Eye (tissue), 1 donor: ENCODE data around the gene CLASP1.
"Not testable (repeated sequence)": the region's sequence is repeated elsewhere in the genome, so short reads cannot be mapped to it uniquely, and the experiment has no call there.

Source experiments
- DNase-seq: peaks from one replicate; pipeline ENCODE4 v3.0.0-alpha.2; 2015

The CLASP1 gene

GRCh38 chr2:121649149-121649595, at the start of gene CLASP1:
Gene CLASP1, minus strand, starts transcription at chr2:121649462. Its CDS starts 43,567 bp downstream, at chr2:121605895.
- no peak for DNase-seq

DNA sequence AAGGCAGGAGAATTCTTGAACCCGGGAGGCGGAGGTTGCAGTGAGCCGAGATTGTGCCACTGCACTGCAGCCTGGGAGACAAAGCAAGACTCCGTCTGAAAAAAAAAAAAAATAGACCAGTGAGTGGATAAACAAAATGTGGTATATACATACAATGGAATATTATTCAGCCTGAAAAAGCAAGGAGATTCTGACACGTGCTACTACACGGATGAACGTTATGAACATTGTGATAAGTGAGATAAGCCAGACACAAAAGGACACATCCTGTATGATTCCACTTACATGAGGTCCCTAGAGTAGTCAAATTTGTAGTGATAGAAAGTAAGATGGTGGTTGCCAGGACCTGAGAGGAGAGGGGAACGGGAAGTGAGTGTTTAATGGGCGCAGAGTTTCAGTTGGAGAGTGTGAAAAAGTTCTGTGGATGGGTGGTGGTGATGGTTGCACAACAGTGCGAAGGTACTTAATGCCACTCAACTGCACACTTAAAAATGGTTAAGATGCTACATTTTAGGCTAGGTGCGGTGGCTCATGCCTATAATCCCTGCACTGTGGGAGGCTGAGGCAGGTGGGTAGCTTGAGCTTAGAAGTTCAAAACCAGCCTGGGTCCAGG, 49.2 kb upstream of the CLASP1 start:
- DNase-seq = no peak

DNA sequence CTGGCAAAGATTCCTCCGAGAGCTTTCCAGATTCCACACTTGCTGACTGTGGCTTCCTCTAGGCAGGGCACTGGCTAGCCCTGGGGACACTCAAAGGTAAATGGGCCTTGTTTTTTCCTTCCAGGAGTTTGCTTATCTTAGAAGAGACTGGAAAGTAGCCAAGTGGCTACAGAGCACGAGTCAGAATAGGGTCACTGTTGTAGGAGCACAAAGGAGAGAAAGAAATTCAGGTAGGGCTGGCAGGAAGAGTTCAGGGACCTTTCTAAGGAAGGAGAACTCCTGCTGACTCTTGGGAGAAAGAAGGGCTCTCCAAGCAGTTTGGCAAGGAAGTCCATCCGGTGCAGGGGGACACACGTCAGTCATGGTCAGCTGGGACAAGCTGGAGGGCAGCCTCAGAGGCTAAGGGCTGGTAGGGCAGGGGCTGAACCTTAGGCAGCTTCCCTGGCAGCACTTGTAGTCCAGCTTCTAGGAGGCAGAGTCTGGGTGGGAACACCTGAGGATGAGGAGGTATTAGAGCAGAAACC, 47.9 kb upstream of the CLASP1 start:
- DNase-seq = no peak

DNA sequence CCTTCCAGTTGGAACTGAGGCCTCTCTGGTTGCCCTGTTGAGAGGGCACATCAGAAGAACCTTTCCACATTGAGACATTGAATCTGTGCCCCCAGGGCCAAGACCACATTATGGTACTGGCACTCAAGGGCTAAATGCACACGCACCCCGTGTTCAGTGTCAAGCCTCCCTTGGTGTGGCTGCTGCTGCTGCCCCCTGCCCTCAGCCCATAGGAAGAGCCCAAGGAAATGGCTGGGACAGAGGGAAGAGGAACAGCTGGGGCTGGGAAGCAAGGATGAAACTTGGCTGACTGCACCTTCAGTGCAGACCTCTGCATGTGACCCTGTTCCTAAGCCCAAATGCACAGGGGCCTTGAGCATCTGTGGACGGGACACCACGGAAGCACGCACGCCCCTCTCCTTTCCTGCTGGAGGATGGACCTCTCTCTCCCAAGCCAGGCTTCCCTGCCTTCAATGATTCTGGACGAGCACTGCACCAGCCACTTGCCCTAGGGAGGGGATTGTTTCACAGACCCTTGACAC, 47.2 kb upstream of the CLASP1 start:
- no peak for DNase-seq

- no peak for DNase-seq
Measured at GRCh38 chr2:121695171-121695451, 45.8 kb upstream of the CLASP1 start.

- DNase-seq = no peak
Measured at GRCh38 chr2:121694398-121695170, 45.3 kb upstream of the CLASP1 start.

DNA sequence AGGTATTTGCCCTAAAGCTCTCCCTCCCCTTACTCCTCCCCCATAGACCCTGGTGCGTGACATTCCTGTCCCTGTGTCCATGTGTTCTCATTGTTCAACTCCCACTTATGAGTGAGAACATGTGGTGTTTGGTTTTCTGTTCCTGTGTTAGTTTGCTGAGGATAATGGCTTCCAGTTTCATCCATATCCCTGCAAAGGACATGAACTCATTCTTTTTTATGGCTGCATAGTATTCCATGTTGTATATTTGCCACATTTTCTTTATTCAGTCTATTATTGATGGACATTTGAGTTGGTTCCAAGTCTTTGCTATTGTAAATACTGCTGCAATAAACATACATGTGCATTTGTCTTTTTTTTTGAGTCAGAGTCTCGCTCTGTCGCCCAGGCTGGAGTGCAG, 41.3 kb upstream of the CLASP1 start:
- not testable (repeated sequence) for DNase-seq

DNA sequence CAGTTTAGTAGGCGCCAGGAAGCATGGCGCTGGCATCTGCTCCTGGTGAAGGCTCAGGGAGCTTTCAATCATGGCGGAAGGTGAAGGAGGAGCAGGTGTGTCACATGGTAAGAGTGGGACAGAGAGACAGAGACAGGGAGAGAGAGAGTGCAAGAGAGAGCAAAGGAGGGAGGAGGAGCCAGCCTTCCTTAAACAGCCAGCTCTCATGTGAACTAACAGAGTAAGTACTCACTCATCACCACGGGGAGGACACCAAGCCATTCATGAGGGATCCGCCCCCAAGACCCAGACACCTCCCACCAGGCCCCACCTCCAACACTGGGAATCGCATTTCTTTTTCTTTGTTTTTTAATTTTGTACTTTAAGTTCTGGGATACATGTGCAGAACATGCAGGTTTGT, 40.8 kb upstream of the CLASP1 start:
- no peak for DNase-seq

- DNase-seq = peak; percentile 57
Measured at GRCh38 chr2:121689356-121689755, 40.1 kb upstream of the CLASP1 start.

GRCh38 chr2:121688820-121689219, 39.6 kb upstream of the CLASP1 start:
- DNase-seq = no peak

GRCh38 chr2:121686902-121687301, 37.6 kb upstream of the CLASP1 start:
- no peak for DNase-seq

- DNase-seq = no peak
Measured at GRCh38 chr2:121686218-121686617, 37.0 kb upstream of the CLASP1 start.

GRCh38 chr2:121682396-121683298, 33.4 kb upstream of the CLASP1 start:
- no peak for DNase-seq

DNA sequence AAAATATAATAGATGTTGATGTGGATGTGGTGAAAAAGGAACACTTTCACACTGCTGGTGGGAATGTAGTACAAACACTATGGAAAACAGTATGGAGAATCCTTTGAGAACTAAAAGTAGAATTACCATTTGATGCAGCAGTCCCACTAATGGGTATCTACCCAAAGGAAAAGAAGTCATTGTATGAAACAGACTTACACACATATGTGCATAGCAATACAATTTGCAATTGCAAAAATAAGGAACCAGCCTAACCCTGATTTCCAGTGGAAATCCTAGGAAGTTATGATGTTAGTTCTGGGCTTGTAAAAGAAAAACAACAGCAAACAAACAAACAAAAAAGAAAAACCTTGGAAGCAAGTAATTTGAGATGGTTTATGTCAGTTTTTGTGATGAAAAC, 28.6 kb upstream of the CLASP1 start:
- DNase-seq = no peak

DNA sequence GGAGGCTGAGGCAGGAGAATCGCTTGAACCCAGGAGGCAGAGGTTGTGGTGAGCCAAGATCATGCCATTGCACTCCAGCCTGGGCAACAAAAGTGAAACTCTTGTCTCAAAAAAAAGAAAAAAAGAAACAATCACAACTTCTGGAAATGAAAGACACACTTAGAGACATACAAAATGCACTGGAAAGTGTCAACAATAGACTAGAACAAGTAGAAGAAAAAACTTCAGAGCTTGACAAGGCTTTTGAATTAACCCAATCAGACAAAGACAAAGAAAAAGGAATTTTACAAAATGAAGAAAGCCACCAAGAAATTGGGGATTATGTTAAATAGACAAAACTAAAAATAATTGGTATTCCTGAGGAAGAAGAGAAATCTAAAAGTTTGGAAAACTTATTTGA, 22.4 kb upstream of the CLASP1 start:
- DNase-seq = not testable (repeated sequence)

DNA sequence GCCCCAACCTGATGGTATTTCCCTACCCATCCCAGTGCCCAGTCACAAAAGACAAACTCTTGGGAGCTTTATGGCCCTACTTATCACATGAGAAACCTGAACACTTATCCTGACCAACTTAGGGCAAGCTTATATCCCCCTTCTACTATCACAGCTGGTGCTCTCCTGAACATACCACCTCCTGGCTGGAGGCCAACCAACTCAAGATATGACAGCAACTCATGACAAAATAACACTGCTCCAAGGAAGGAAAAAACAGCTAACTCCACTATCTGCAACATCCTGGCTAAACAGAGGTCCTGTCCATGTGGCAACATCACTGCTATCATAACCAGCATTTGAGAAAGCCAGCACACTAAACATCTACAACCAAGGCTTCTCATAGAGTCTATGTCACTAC, 20.9 kb upstream of the CLASP1 start:
- no peak for DNase-seq

DNA sequence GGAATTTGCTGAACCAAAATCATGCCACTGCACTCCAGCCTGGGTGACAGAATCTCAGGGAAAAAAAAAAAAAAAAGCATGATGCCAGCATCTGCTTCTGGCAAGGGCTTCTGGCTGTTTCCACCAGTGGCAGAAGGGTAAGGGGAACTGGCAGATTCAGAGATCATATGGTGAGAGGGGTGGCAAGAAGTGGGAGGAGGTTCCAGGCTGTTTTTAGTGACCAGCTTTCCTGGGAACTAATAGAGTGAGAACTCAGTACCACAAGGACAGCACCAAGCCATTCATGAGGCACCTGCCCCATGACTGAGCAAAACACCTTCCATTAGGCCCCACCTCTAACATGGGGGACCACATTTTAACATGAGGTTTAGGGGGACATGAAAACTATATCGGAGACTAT, 18.4 kb upstream of the CLASP1 start:
- DNase-seq = no peak

DNA sequence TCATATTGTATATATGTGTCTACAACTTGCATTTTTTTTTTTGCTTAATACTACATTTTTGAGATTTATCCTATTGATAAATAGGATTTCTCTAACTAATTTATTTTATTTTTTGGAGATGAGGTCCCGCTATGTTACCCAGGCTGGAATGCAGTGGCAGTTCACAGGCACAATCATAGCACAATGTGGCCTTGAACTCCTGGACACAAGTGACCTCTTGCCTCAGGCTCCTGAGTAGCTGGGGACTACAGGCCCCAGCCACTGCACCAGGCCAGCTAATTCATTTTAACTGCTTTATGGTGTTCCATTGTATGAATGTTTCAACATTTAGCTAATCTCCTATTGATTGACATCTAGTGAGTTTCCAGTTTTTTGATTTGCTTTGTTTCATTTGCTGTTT, 16.8 kb upstream of the CLASP1 start:
- DNase-seq = no peak

- DNase-seq = no peak
Measured at GRCh38 chr2:121665504-121665903, 16.2 kb upstream of the CLASP1 start.

GRCh38 chr2:121664713-121665112, 15.5 kb upstream of the CLASP1 start:
- no peak for DNase-seq

- no peak for DNase-seq
Measured at GRCh38 chr2:121664086-121664485, 14.8 kb upstream of the CLASP1 start.

DNA sequence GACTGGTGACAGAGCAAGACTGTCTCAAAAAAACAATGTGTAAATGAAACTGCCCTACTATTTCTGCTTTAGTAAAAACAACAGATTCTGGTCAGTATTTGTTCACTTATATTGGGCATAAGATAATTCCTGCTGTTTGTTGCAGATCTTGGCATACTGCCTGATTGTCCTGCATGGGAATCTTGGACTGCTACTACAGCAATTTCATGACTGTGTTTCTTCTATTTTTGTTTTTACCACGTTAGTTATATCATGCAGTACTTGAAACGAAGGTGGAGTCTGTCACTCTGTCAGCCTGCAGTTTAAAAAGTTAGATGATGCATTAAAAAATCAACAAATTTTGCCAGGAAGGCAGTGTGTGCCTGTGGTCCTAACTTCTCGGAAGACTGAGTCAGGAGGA, 14.2 kb upstream of the CLASP1 start:
- DNase-seq = no peak

- no peak for DNase-seq
Measured at GRCh38 chr2:121662656-121663055, 13.4 kb upstream of the CLASP1 start.
